Glomerular visceral epithelial cell (primary cell): Measurements from ENCODE around the gene CCL24.
"Not testable (repeated sequence)": the region's sequence is repeated elsewhere in the genome, so short reads cannot be mapped to it uniquely, and the experiment has no call there.

Experiments
- DNase-seq: peaks from one replicate; pipeline ENCODE4 v3.0.0-alpha.2; 2016; ENCODE audit errors: extremely low spot score

The CCL24 gene

DNA sequence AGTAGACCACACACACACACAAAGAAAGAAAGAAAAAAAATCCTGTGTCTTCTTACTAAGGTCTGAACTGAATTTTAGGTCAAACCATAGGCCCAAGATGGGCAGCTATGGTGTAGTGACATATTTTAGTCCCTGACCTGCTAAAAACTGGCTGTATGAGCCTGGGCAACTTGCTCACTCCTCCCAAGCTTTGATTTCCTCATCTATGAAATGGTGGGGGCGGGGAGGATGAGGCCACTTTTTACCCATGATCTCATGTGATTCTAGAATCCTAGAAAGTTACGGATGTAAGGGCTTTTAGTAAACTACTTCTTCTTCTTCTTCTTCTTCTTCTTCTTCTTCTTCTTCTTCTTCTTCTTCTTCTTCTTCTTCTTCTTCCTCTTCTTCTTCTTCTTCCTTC lies 6.1 kb upstream of the CCL24 start:
- DNase-seq: no peak

DNA sequence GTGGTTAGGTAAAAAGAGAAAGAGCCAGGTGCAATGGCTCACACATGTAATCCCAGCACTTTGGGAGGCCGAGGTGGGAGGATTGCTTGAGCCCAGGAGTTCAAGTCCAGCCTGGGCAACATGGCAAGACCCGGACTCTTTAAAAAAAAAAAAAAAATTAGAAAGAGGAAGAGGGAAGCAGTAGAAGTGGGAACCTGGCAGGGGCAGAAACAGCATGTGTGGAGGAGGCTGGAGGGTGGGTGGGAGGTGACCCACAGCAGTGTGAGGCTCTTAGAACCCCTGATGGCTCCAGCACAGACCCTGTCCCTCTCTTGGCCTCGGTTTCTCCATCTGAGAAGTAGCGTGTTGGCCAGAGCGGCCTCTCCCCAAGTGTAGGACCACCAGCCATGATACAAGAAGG lies 4.9 kb upstream of the CCL24 start:
- no peak for DNase-seq

DNA sequence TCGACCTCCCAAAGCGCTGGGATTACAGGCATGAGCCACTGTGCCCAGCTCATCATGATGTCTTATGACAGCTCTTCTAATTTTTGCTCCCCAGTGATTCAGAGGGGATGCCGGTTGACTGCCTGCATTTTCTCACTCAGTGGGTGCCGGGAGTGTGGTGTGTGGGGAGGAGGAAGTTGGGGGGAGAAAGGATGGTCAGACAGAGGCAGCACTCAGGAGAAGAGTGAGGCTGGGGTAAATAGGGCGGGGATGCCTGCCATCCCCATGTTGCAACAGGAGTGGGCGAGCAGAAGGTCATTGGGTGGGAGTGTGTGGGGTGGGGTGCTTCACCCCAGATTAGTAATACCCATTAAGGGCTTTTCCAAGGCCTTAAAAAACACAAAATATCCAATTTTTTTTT lies 3.5 kb upstream of the CCL24 start:
- no peak for DNase-seq

DNA sequence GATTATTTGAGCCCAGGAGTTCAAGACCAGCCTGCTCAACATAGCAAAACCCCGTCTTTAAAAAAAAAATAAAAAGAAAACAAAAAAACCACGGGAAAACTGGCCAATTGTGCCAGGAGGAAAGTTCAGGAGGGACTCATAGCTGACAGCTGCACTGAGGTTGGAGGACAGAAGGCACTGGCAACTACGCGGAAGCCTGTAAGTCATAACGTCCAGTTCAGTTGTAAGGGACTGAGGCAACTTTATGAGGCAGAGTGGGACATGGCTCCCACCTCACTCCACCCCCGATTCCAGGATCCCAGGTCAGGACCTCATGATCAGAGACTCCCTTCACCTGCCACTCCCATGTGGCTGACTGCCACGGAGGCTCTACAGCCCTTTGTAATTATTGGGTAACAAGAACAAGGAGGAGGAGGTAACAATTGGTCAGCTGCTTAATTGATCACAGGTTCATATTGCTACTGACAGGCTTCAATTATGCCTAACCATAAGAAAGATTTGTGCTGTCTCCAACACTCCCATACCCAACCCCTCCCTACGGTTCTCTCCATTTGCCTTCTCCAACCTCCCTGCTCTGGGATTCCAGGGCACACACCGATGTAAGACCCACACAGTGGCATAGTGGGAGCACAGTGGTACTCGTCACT lies 1.9 kb upstream of the CCL24 start:
- no peak for DNase-seq

DNA sequence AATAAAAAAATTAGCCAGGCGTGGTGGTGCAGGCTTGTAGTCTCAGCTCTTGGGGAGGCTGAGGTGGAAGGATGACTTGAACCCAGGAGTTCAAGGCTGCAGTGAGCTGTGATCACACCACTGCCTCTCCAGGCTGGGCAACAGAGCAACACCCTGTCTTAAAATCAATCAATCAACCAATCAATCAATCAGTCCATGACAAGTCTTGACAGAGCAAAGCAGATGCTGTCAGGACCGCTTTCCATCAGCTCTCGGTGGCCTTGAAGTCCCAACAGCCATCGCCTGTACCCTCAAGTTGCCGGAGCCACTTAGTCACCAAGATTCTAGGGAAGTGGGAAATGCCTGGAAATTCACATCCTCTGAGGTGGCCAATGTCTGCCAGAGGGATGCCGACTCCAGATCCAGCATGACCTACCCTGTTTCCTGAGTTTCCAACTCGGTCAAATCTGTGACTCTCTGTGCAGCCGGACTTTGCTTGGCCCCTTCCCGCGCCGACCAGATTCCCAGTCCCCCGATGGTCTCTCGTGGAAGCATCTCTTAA lies 871 bp upstream of the CCL24 start:
- no peak for DNase-seq

DNA sequence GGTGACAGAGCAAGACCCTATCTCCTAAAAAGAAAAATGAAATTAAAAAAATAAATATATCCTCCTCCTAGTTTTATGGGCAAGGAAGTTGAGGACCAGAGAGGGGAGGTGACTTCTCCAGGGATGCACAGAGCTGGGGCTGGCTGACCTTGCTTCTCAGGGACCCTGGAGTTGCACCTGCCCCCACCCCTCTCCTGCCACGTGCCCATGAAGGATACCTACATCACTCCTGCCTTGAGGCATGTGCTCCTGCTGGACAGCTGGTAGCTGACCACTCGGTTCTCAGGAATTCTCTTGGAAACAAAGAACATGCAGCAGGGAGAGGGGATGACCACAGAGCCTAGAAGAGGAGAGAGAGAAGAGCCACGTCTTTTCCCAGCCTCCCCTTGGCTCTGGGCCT lies 522 bp downstream of the CCL24 start:
- DNase-seq: no peak

DNA sequence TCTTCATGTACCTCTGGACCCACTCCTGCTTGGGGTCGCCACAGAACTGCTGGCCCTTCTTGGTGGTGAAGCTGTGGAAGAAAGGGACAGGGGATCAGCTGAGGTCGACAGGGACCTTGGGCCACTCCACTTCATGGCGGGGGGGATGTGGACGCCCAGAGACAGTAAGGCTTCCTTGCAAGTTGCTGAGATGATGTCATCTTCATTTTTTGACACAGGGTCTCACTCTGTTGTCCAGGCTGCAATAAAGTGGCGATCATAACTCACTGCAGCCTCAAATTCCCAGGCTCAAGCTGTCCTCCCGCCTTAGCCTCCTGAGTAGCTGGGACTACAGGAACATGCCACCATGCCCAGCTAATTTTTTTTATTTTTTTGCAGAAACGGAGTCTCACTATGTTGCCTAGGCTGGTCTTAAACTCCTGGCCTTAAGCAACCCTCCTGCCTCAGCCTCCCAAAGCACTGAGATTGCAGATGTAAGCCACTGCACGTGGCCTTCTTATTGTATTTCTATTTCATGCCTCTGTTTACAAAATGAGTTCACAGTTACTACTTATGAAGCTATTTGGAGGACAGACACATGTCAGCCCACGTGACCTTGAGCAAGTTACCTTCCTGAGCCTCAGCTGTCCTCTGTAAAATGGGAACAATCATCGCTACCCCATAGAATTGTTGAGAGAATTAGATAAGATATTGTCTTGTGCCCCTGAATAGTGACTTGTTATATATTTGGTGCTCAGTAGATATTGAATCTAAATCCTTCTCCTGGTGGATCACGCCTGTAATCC lies 1.5 kb downstream of the CCL24 start:
- no peak for DNase-seq

DNA sequence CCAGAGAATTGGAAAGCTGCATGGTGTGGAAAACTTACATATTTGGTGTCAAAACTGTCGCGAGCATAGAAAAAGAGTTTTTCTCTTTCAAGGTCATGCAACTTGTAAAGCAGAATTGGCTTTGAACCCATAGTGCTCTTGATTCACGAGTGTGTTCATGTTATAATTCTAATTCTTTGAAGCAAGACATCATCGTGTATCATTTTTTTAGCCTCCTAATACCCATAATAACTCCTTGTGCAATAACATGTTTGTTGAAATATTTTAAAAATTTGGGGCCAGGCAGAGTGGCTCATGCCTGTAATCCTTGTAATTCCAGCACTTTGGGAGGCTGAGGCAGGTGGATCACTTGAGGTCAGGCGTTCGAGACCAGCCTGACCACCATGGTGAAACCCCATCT lies 4.2 kb downstream of the CCL24 start:
- no peak for DNase-seq

DNA sequence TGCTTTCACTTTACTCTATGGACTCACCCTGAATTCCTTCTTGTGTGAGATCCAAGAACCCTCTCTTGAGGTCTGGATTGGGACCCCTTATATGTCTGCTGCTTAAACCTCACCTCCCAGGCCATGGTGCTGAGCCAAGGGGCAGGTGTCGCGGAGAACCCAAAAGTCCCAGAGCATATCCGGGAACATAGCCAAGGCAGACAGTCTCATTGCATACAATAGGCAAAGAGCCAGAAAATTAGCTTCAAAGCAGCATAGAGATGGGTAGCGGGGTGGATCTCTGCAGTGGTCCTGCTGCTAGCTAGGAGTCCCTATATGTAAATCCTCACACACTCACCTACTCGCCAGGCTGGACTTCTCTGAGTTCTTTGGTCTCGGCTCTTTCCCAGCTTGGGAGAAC lies 5.5 kb downstream of the CCL24 start:
- no peak for DNase-seq

DNA sequence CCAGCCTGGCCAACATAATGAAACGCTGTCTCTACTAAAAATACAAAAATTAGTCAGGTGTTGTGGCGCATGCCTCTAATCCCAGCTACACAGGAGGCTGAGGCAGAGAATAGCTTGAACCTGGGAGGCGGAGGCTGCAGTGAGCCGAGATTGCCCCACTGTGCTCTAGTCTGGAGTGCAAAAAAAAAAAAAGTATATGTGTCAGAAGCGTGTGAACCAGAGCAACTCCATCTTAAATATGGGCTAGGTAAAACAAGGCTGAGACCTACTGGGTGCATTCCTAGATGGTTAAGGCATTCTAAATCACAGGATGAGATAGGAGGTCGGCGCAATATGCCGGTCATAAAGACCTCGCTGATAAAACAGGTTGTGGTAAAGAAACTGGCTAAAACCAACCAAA lies 6.2 kb downstream of the CCL24 start:
- DNase-seq: no peak

DNA sequence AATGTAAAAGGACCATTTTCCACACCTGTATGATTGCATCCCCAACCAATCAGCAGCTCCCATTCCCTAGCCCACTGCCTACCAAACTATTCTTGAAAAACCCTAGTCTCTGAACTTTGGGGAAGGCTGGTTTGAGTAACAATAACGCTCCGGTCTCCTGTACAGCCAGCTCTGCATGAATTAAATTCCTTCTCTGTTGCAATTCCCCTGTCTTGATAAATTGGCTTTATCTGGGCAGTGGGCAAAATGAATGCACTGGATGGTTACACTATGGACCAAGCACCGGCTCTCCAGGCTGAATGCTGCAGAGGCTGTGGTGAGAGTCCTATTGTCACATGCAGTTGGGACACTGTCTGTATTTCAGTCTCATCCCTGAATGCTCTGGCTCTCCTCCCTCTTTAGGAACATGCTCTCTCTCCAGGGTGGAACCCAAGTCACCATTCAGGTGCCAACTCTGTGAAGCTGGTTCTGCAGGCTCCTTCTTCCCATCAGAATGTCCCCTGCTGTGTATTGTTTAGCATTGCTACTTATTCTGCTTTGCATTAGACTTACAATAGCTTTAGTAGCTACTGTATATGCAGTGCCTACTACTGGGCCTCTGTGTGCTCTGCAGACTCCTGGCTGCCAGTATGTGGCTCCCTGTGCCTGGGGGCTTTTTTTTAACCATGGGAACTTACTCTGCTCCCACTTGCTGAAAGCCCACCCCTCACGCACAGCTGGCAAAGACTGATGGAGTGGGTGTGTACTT lies 6.9 kb downstream of the CCL24 start:
- no peak for DNase-seq

DNA sequence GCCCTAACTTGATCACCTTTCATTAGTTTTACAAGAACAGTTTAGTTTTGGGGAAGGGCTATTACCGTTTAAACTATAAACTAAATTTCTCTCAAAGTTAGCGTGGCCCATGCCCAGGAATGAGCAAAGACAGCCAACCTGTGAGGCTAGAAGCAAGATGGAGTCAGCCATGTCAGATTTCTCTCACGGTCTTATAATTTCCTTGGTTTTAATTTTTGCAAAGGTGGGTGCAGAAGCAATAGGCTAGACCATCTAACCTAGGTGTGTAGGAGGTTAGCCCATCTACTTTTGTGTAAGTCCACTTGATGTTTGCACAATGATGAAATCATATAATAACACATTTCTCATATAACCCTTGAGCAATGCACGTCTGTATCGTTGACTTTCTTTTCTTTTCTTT lies 8.9 kb downstream of the CCL24 start:
- DNase-seq: no peak

DNA sequence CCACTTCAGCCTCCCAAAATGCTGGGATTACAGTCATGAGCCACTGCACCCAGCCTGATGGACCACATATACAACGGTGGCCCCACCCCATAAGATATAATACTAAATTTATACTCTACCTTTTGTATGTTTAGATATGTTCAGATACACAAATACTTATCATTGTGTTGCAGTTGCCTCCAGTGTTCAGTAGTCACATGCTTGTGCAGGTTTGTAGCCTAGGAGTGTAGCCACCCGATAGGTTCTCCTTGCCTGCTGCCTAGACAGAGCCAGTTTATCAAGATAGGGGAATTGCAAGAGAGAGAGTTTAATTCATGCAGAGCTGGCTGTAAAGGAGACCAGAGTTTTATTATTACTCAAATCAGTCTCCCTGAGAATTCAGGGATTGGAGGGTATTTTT lies 9.6 kb downstream of the CCL24 start:
- no peak for DNase-seq

DNA sequence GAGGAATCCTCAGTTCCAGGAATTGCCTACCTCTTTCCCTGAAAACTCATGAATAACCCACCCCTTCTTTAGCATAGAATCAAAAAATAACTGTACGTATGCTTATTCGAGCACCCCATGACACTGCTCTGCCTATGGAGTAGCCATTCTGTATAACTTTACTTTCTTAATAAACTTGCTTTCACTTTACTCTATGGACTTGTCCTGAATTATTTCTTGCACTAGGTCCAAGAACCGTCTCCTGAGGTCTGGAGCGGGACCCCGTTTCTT lies 11.1 kb downstream of the CCL24 start:
- DNase-seq: no peak

DNA sequence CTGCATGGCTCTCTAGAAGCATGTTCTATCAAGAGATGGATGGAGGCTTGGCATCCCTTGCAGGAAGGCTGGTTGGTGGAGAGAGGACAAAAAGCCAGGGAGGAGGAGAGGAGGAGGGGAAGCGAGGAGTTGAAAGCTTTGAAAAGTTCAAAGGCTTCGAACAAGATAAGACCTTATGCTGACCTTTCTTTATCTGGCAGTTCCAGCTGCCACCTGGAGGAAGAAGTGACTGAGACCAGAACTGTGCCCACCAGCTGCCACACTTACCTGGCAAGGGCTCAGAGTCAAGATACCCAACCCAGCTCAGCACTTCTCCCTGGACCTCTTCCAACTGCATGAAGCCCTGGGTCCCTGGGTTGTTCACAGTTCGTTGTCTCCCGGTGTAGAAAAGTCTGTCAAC lies 14.8 kb downstream of the CCL24 start:
- DNase-seq: no peak

DNA sequence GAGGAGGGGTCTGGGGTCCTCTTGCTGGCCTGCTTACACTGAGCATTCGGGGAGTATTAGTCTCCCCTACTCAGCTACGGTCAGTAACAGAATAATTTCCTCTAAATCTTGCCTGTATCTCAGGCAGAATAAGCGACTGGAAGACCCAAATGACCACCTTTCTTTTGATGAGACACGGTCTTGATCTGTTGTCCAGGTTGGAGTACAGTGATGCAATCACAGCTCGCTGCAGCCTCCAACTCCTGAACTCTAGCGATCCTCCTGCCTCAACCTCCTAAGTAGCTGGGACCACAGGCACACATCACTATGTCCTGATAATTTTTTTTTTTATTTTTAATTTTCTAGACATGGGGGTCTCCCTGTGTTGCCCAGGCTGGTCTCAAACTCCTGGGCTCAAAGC lies 17.2 kb downstream of the CCL24 start:
- DNase-seq: no peak

DNA sequence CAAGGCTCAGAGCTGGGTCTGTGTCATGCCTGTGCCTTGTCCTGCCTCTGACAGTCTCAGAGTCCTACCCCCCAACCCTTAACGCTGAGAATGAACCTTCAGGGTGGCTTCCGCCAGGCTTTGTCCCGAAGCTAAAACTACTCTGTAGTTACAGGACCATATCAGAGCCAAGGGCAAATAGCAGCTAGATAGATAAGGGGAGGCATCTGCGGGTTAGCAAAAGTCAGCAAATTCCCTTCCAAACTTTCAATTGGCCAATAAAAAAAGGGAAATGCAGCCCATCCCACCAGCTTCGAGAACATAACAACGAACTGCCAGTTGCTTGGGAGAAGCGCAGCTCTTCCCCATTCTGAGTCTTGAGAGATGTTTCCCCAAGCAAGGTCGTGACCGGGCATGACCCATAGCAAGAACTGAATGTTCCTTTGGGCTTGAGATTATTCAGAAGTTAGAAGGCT lies 17.7 kb downstream of the CCL24 start:
- no peak for DNase-seq

DNA sequence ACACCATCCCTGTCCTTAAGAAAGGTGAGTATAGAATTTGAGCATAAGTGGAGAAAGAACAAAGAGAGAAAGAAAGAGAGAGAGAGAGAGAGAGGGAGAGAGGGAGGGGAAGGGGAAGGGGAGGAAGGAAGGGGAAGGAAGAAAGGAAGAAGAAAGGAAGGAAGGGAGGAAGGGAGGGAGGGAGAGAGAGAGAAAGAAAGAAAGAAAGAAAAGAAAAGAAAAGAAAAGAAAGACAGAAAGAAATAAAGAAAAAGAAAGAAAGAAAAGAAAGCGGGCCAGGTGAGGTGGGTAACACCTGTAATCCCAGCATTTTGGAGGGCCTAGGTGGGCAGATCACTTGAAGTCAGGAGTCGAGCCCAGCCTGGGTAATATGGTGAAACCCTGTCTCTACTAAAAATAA lies 19.9 kb downstream of the CCL24 start:
- DNase-seq: no peak

DNA sequence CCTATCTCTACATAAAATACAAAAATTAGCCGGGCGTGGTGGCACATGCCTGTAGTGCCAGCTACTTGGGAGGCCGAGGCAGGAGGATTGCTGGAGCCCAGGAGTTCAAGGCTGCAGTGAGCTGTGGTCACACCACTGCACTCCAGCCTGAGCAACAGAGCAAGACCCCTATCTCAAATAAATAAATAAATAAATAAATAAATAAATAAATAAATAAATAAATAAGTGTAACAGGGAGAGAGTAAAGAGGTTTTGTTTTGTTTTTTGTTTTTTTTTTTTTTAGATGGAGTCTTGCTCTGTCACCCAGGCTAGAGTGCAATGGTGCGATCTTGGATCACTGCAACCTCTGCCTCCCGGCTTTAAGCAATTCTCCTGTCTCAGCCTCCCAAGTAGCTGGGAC lies 21.0 kb downstream of the CCL24 start:
- not testable (repeated sequence) for DNase-seq

DNA sequence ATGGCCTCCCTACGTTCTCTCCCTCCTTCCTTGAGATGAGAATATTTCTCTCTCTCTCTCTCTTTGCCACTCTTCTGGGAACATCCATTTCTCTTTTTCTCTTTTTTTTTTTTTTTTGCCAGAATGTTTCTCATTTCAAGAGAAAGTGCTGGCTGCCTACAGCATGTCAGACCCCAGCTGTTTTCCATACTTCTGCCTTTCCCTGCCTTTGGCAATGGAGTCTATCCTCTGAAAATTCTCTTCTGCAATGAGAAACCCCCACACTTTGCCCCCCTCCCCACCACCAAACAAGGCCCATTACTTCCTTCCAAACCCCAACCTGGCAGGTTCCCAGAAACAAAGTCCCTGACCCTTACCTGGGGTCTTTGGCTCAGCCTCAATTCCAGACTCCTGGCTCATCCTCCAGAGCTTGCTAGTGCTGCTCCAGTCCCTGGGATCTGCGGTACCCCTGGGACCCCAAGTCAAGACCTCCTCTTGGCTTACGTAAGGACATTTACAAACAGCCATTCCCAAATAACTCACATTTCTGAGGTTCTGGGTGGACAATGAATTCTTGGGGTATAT lies 24.2 kb downstream of the CCL24 start:
- DNase-seq: no peak

DNA sequence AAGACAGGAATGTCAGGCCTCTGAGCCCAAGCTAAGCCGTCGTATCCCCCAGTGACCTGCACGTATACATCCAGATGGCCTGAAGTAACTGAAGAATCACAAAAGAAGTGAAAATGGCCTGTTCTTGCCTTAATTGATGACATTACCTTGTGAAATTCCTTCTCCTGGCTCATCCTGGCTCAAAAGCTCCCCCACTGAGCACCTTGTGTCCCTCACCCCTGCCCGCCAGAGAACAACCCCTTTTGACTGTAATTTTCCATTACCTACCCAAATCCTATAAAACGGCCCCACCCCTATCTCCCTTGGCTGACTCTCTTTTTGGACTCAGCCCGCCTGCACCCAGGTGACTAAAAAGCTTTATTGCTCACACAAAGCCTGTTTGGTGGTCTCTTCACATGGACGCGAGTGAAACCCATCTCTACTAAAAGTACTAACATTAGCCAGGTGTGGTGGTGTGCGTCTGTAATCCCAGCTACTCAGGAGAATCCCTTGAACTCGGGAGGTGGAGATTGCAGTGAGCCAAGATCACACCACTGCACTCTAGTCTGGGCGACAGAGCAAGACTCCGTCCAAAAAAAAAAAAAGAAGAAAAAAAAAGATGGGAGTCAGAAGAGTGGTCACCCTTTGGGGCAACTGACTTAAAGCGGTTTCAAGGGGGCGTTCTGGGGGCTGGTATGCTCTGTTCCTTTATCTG lies 25.3 kb downstream of the CCL24 start:
- DNase-seq: not testable (repeated sequence)

DNA sequence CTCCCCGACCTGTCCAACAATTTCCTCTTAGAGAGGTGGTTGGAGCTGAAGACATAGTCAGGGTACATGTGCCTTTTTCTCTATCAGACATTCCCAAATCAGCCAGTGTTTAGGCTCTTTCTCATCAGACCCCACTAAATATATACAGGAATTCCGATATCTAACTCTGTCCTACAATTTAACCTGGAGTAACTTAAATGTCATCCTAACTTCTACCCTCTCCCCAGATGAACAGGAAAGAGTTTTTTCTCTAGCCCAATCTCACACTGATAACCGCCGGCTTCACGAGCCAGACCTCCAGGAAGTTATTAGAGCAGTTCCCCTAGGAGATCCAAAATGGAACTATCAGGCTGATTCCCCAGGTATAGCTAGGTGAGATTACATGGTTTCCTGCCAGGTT lies 30.5 kb downstream of the CCL24 start:
- not testable (repeated sequence) for DNase-seq
